HG03060 (cell line): Measurements from ENCODE around the gene FXYD4.

Experiments
- ATAC-seq: cut with Tn5 transposase; IDR thresholded peaks from one replicate; pipeline ENCODE4 v1.9.1; 2021; ENCODE audit warnings: low read depth, moderate number of reproducible peaks; ENCODE audit not compliant: unreplicated experiment

Gene FXYD4

DNA sequence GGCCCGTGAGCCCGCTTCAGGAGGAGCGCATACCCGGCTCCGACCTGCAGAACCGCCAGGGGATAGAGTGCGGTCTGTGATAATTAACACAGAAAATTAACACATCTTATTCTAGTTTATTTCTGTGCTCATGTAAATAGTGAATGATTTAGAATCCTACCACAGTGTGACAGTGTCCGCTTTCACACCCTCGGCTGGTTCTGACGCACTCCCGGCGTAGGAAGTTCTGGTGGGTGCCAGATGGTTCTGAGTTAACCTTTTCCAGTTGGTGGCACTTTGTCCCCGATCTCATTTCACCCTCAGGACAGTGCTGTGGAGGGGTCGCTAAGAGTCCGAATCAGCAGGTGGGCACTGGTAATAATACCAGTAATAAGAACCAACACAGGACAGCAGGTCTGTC lies 28.3 kb upstream of the FXYD4 start:
- no peak for ATAC-seq

DNA sequence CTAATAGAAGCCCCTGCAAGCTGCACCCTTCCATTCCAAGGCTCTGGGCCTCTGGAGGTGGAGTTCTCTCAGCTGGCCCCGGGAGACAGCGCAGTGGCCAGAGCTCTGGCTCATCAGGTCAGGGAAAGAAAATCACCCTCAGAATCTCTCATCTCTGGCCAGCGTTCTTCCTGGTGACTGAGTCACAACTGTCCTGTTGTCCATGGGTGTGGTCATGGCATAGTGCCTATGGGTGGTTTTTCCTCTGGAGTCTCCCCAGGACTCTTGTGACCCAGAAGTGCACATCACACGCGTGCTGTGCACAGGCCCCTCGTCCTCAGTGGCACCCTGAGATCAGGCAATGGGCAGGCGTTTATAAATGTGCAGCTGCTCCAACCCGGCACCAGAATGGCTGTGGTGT lies 27.4 kb upstream of the FXYD4 start:
- no peak for ATAC-seq

DNA sequence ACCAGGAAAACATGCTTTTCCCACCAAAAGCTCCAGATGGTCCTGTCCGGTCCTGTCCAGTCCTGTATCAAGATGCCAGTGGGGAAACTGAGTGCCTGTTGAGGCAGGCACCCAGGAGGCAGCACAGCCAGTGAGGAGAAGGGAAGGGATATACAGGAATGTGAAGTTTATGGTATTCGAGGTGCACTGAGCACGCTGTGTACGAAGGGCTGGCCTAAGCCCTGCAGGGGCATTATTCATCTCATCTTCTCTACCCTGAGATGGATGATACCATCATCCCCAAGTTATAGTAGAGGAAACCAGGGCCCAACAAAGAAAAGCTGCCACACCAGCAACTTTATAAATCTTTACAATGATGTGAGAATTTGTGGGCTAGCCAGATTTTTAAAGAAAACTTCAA lies 23.4 kb upstream of the FXYD4 start:
- ATAC-seq: no peak

DNA sequence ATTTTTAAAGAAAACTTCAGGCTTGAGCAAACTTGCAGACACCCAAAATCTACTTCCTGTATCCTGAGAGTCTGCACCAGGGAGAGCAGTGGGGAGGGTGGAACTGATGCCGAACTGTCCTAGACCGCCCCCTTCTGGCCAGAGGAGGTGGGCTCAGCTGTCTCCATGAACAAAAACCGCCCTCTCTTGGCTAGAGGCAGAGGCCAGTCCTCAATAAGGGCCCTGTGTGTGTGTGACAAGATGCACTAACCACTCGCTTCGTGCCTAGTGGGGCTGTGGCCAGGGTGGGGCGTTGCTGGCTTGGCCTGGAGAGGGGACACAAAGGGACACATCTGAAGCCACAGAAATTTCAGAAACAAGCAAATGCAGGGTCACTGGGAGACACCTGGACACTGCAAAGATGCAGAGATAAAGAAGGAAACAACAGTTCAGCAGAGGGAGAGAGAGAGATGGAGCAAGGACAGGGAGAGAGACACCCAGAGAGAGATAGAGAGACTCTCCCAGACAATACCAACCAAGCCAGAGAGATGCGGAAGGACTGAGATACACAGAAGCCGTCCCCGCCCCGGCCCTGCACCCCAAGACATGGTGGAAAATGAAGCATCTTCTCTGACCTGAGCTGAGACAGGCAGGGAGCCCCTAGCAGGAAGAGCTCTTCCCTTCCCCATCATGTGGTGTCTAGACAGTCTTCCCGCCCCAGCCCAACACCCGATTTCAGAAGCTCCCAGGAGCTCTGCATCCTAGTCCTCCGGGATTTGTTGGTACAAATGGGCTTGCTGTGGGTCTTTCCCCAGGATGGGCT lies 22.7 kb upstream of the FXYD4 start:
- peak; percentile 95 for ATAC-seq

DNA sequence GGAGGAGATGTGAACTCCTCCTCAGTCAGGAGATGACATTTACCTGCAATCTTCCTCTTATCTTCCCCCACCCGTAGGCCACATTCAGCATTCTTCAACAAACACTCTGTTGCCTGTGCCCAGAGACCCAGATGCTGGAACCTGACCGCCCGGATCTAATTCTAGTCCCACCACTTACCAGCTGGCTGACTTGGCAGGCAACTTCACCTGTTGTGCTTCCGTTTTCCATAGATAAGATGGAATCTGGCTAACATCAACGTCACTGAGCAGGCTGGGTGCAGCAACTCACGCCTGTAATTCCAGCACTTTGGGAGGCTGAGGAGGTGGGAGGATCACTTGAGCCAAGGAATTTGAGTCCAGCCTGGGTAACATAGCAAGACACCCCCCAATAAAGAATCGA lies 21.3 kb upstream of the FXYD4 start:
- ATAC-seq: no peak

DNA sequence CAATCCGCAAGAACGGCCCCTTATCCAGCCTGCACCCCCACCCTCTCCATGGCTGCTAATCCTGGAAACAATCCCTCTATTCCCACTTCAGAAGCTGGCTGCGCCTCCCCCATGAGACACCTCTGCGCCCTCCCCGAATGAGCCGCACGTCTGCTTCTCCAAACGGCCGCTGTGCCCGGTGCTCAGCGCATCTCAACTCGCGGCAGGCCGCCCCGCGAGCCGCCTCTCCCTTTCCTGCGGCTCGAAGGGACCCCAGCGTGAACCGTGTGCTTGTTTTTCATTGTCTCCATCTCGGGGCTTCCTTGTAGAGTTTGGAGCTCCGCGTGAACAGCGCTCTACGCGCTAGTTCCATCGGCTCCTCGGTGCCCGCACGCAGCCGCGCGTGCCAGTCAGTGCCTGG lies 20.8 kb upstream of the FXYD4 start:
- no peak for ATAC-seq

DNA sequence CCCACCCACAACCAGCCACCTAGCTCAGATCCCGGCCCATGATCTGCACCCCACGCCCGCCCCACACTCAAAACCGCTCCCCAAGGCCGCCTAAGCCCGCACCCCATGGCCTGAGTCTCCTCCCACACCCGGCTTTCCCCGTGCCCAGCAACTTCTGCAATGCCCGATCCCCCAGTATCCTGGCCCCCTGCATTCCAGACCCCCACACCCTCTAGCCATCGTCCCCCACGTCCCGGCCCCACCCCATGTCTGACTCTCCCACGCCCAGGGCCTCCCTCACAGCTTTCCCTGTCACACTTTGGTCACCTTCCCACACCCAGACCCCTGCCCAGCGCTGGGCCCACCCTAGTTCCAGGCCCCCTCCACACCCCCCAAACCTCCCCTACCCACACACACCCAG lies 20.1 kb upstream of the FXYD4 start:
- no peak for ATAC-seq

DNA sequence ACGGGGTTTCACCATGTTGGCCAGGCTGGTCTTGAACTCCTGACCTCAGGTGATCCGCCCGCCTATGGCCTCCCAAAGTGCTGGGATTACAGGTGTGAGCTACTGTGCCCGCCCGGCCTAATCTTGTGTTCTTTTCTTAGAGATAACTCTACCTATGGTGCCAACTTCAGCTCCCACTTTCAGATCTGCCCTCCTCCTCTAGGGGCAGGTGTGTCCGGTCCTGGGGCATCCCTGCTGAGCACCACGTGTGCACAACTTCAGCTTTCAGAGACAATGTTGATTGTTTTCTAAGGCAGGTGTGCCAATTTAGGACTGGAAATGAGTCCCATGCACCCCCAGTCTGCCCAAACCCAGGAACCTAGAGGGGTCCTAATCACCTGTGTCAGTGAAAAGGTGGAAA lies 18.5 kb upstream of the FXYD4 start:
- ATAC-seq: no peak

DNA sequence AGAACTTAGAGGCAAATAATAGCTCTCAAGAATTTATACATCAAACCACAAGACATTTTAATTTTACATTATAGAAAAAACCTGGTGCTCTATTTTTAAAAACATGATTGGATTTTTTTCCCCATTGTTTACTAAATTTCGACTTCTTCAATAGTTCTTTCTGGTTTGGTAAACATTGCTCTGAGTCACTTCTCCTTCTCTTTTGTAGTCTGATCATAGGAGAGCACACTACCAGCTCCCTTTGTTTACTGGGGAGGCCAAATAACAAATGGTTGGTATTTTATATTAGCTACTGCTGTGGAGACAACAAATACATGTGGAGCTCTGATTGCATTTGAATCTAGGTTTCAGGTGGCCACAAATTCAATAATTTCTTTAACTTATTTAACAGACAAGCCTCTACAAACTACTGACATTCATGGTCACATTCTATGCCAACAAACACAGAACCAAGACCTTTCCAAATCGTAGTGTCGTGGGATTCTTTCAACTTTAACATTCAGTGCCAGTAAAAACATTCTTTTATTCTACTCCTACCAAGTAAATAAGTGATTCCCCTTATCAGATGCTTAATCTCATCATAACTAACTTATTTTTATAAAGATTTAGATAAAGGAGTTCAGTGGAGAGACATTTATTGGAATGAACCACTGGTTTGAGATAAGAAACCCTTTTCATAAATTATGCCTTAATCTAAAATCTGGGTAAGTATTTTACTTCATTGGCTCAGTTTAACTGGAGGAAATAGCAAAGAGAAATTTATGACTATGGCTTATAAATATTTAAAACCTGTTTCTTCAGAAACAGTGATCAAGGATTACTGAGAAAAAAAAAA lies 17.7 kb upstream of the FXYD4 start:
- no peak for ATAC-seq

DNA sequence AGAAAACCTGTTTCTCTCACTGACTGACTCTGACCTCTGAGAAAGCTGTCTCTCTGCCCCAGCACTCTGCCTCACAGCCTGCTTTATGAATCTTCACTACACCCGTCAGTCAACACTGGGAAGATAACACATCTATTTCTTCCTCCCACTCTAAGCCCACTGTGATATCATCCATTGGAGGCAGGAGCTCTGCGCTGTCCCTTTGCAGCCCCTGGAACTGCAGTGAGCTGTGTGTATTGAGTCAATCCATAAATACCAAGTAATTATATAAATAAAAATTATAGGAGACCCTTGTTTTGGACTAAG lies 17.2 kb upstream of the FXYD4 start:
- no peak for ATAC-seq

DNA sequence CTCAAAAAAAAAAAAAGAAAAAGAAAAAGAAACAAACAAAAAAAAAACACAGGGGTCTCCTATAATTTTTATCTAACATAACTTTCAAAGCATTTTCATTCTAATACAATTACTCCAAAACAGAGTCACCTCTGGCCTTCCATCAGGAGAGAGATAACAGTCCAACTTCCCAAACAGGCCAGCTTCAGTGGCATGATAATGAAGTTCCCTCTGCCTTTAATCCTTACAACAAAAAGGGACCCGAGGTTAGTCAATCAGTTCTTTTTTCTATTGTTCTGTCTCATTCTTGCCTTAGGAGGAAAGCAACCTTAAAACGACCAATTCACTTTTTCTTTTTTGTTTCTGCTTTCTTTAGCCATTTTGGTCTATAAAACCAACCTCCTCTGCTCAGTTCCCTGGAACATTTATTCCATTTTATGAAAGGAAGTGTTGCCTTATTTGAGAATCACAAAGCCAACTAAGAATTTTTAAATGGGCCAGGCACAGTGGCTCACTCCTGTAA lies 16.5 kb upstream of the FXYD4 start:
- no peak for ATAC-seq

DNA sequence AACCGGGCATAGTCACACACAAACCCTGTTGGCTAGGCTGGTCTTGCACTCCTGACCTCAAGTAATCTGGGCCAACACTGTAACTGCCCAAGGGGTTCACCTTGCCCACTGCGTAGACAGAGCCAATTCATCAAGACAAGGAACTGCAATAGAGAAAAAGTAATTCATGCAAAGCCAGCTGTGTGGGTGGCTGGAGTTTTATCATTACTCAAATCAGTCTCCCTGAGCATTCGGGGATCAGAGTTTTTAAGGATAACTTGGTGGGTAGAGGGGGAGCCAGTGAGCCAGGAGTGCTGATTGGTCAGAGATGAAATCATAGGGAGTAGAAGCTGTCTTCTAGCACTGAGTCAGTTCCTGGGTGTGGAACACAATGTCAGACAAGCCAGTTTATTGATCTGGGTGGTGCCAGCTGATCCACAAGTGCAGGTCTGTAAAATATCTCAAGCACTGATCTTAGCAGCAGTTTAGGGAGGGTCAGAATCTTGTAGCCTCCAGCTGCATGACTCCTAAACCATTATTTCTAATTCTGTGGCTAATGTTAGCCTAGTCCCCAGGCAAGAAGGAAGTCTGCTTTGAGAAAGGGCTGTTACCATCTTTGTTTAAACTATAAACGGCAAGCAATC lies 15.6 kb upstream of the FXYD4 start:
- ATAC-seq: no peak

DNA sequence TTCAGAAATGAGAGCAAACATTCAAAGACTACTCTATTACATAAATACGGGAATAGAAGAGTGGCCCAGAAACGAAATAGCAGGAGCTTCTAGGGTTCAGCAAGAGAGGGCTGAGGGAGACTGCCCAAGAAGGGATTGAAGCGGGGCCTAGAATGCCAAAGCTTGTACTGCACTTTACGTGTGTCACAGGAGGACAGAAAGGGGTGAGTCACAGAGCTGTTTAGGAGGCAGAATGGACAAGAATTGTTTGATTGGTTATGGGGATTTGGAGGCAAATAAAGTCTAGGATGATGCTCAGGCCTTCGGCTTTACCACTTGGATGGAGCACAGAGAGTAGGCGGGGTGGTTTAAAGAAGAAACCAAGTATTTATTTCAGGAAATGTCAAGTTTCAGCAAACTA lies 11.3 kb upstream of the FXYD4 start:
- no peak for ATAC-seq

DNA sequence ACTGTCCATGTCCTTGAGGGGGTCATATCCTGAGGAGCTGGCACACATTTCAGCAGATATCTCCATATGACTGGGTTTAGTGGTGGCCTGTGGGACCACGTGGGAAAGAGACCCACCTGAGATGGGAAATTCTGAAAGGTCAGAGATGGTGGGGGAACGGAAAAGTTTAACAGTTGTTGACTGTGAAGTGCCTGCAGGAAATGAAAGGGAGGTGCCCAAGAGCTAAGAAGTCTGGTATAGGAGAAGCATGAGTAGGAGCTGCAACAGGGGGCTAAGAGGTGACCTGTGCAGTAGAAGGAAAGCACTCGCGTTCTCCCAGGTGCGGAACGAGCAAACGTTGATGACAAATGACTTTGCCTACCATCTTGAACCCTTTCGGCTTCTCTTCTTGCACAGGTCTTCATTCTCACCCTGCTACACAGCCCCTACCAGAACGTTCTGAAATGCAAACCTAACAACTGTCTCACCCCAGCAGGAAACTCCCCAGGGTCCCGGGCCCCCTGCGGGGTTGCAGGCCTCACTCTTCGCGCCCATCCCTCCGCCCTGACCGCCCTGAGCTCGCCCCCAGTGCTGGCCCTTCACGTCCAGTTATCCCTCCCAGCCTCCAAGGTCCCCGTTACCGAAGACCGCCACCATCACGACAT lies 9.8 kb upstream of the FXYD4 start:
- no peak for ATAC-seq

DNA sequence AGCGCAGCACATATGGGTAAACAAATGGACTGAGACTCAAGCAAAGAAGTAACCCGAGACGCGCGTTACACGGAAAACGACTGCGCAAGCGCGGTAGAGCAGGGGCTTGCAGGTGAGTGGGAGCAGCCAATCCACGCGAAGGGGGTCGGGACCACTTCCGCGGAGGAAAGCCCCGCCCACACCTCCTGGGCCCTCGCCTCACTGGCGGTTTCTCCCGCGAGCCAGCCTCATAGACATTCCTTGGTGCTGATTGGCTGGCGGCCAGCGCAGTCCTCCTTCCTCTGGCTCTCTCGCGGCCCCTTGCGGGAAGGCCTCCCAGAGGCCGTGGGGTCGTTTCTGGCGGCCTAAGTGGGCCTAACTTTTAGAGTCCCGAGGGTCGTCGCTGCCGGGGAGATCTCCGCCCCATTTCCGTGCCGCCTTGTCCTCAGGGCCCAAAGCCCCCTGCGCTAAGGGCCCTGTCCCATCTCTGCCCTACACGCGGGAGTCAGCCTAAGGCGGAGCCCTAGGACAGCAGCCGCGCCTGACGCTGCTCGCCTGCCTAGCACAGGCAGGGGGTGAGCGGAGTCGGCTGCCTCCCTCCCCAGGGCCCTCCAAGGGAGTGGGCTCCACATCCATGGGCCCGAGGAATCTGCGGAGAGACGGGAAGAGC lies 9.1 kb upstream of the FXYD4 start:
- peak; percentile 92 for ATAC-seq

DNA sequence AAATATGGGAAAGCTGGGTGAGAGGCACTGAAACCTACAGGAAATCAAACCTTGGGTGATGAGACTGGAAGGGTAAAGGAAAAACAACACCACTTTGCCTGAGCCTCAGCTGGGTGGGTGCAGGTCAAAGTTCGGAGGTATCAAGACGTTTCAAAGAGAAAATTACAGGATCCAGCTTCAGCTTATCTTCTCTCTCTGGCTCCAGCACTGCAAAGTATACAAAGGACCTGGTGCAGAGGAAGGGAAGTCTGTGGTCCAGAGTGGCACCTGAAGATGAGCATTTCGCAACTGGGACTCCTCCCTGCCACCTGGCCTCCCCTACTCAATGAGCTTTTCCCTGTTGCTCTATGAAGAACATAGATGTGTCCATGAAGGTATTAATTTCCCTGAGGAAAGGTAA lies 6.4 kb upstream of the FXYD4 start:
- no peak for ATAC-seq

DNA sequence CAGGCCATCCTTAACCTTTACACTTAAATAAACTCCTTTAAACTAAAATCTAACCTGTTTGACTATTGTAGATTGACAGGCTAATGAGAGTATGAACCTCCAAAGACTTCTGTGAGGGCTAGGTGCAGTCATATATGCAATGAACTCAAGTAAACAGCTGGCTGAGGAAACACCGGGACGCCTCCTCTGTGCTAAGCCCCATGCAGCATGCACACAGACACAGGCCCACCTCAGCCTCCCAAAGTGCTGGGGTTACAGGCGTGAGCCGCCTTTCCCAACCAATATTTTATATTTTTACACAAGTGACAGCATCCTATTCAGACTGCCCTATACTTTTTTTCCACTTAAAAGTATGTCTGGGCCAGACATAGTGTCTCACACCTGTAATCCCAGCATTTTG lies 1.5 kb upstream of the FXYD4 start:
- ATAC-seq: no peak

DNA sequence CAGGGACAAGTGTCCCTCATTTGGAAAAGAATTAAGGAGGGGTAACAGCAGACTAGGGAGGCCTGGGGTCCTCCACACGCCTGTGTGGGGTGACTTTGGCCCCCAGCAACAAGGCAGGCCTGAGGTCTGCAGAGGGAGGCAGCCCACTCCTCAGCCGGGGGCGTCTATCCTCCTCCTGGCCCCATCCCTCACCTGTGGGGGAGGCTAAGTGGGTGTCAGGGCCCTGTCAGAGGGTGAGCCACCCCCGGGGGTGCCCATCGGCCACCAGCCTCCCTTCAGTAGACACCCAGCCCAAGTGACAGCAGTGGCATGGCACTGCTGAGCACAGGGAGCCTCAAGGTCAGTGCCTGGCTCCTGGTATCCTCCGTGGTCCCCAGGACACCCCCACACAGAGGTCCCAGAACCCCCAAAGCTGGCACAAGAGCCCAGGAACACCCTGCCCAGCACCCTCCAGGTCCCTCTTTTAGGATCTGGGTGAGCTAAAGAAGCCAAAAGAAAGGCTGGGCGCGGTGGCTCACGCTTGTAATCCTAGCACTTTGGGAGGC lies 693 bp upstream of the FXYD4 start:
- ATAC-seq: no peak

DNA sequence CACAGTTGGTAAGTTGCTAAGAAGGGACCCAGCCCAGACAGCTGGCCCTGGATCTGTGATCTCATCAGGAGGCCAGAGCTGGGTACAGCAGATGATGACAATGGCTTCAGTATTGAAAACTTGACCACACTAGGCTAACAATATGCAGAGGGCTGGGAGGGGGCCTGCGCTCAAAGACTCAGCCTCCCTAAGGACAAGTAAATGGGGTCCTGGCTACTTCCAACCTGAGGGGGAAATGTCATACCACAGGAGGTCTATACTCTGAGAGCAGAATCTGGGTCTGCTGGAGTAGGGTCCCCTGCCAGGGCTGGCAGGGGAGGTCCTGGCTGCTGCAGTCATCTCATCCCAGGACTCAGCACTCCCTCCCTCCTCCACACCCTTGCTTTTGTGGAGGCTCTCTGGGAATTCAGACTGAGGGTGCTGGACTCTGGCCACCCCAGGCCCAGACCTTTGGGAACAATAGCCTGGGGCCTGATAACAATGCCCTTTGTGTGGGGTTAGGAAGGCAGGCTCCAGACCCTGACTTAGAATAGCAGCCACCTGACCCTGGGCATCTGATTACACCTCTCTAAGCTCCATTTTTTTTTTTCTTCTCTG lies 1.4 kb downstream of the FXYD4 start:
- ATAC-seq: no peak

DNA sequence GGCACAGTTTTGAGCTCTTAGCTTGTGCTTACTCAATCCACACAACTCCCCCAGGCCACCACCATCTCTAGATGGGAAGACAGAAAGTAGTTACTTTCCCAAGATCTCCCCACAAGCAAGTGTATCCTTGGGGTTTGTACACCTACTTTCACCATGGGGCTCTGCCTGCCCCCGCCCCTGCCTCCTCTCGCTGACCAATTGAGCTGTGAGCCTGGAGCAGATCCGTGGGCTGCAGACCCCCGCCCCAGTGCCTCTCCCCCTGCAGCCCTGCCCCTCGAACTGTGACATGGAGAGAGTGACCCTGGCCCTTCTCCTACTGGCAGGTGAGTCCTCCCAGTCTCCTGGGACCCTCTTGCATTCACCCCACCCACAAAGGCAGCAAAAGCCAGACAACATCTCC lies 2.0 kb downstream of the FXYD4 start:
- ATAC-seq: no peak
